CD14-positive monocyte (primary cell): ENCODE data around the gene HTR6. TPM values are rescaled to one million over a fixed set of nuclear protein-coding genes. Genes with fewer than 3 reads are reported as not detected.

Experiments
- DNase-seq, 3 donors: peaks; one replicate each; pipeline ENCODE4 v3.0.0-alpha.2; 2011 to 2022
- H2AFZ ChIP-seq: 2 replicates; pipeline ENCODE4 v1.6.0; 2012; ENCODE audit warnings: mild to moderate bottlenecking, low read depth, low read length, inconsistent platforms; ENCODE audit not compliant: insufficient read depth, poor library complexity, severe bottlenecking
- H3K27ac ChIP-seq, 2 donors: 1 replicate in 1 of 2; 2 replicates in 1 of 2; pipeline ENCODE4 v1.5.1; 2012 to 2013; ENCODE audit warnings: low read length in 2 of 2, control low read depth in 1 of 2, inconsistent platforms in 1 of 2, low read depth in 1 of 2, mild to moderate bottlenecking in 1 of 2
- H3K27me3 ChIP-seq, 2 donors: one replicate each; pipeline versions ENCODE4 v1.6.0 to v1.6.1; 2011 to 2013; ENCODE audit warnings: low read length in 2 of 2; ENCODE audit not compliant: control insufficient read depth in 2 of 2, insufficient read depth in 2 of 2
- H3K36me3 ChIP-seq, 2 donors: replicated peaks in 1 of 2; 1 replicate in 1 of 2; 2 replicates in 1 of 2; pipeline versions ENCODE4 v1.5.1 to v1.6.1; 2012 to 2013; ENCODE audit warnings: low read length in 2 of 2, control low read depth in 1 of 2, inconsistent platforms in 1 of 2, mild to moderate bottlenecking in 1 of 2; ENCODE audit not compliant: insufficient read depth in 2 of 2, control insufficient read depth in 1 of 2
- H3K4me1 ChIP-seq, 2 donors: 1 replicate in 1 of 2; 2 replicates in 1 of 2; pipeline versions ENCODE4 v1.5.1 to v1.6.1; 2012 to 2013; ENCODE audit warnings: low read length in 2 of 2, control low read depth in 1 of 2, inconsistent platforms in 1 of 2, mild to moderate bottlenecking in 1 of 2, moderate library complexity in 1 of 2; ENCODE audit not compliant: insufficient read depth in 2 of 2, control insufficient read depth in 1 of 2
- H3K4me2 ChIP-seq: replicated peaks from 2 replicates; pipeline ENCODE3; 2012; ENCODE audit warnings: low read length, moderate library complexity, mild to moderate bottlenecking; ENCODE audit not compliant: poor library complexity, severe bottlenecking; ENCODE audit errors: extremely low read depth
- H3K4me3 ChIP-seq, 3 experiments: fragments of 200-600 bp in 1 of 3; sonication (generic) in 1 of 3; replicated peaks in 1 of 3; 1 replicate in 2 of 3; 2 replicates in 1 of 3; pipeline ENCODE4 v1.5.1; 2011 to 2013; ENCODE audit warnings: low read length in 3 of 3, mild to moderate bottlenecking in 3 of 3, control low read depth in 2 of 3, low read depth in 2 of 3, inconsistent platforms in 1 of 3, moderate library complexity in 1 of 3
- H3K79me2 ChIP-seq: 2 replicates; pipeline ENCODE4 v1.6.0; 2012; ENCODE audit warnings: mild to moderate bottlenecking, control low read depth, inconsistent platforms, low read length, moderate library complexity; ENCODE audit not compliant: insufficient read depth
- H3K9ac ChIP-seq: 2 replicates; pipeline ENCODE4 v1.6.0; 2017; ENCODE audit warnings: low read length, mild to moderate bottlenecking; ENCODE audit not compliant: insufficient read depth, poor library complexity, severe bottlenecking
- H3K9me3 ChIP-seq, 2 donors: replicated peaks in 1 of 2; 1 replicate in 1 of 2; 2 replicates in 1 of 2; pipeline versions ENCODE4 v1.5.1 to v1.6.1; 2012 to 2013; ENCODE audit warnings: low read length in 2 of 2, control low read depth in 1 of 2; ENCODE audit not compliant: control insufficient read depth in 1 of 2, insufficient read depth in 1 of 2
- H4K20me1 ChIP-seq: 2 replicates; pipeline ENCODE4 v1.6.0; 2012; ENCODE audit warnings: mild to moderate bottlenecking, low read length, control low read depth, moderate library complexity; ENCODE audit not compliant: insufficient read depth
- H3K27ac Mint-ChIP-seq, 7 donors: one replicate each; pipeline ENCODE4 v1.8.0; 2020; ENCODE audit warnings: mild to moderate bottlenecking in 7 of 7, mixed read lengths in 7 of 7, moderate library complexity in 6 of 7, inconsistent platforms in 2 of 7
- H3K27me3 Mint-ChIP-seq, 3 donors: one replicate each; pipeline ENCODE4 v1.8.0; 2021 to 2022; ENCODE audit warnings: low read depth in 3 of 3, mild to moderate bottlenecking in 3 of 3, mixed read lengths in 3 of 3, moderate library complexity in 3 of 3, inconsistent platforms in 1 of 3
- H3K36me3 Mint-ChIP-seq, 2 donors: one replicate each; pipeline ENCODE4 v1.8.0; 2020; ENCODE audit warnings: mixed read lengths in 2 of 2, inconsistent platforms in 1 of 2, mild to moderate bottlenecking in 1 of 2
- H3K4me1 Mint-ChIP-seq: one replicate; pipeline ENCODE4 v1.8.0; 2020; ENCODE audit warnings: mild to moderate bottlenecking, mixed read lengths
- H3K4me3 Mint-ChIP-seq, 2 donors: one replicate each; pipeline ENCODE4 v1.8.0; 2020; ENCODE audit warnings: mild to moderate bottlenecking in 2 of 2, mixed read lengths in 2 of 2, moderate library complexity in 1 of 2
- H3K9me3 Mint-ChIP-seq, 7 donors: one replicate each; pipeline ENCODE4 v1.8.0; 2020 to 2022; ENCODE audit warnings: mixed read lengths in 7 of 7, mild to moderate bottlenecking in 6 of 7, moderate library complexity in 6 of 7, inconsistent platforms in 2 of 7
- WGBS: methylation state at CpG from one replicate; pipeline ENCODE4 v1.1.5; 2013; ENCODE audit warnings: missing lambda C conversion rate; ENCODE audit not compliant: insufficient coverage; 5-methylcytosine and 5-hydroxymethylcytosine counted together
- intact Hi-C, 2 donors: fragments of 100-400 bp; cut with micrococcal nuclease; formaldehyde crosslinking; loops; one replicate each; pipeline versions ENCODE4 v1.15.0 to v1.15.1; 2023
- polyA plus RNA-seq, 3 donors: library from polyadenylated mRNA; depleted of rRNA in 1 of 3; unstranded in 2 of 3; stranded (reverse) in 1 of 3; fragments of 300-500 nt in 2 of 3; fragments of >200 nt in 1 of 3; fragmentation: Illumina TruSeq in 2 of 3; gene quantifications; 1 replicate in 2 of 3; 2 replicates in 1 of 3; pipeline ENCODE4 v1.2.3, GENCODE V29; 2012 to 2021
- TF ChIP-seq, protein P1 (sequence below): fragments of 200-600 bp; IDR thresholded peaks from one replicate; pipeline ENCODE4 v1.8.0; 2022; ENCODE audit warnings: antibody characterized with exemption, mild to moderate bottlenecking

Gene HTR6
- polyA plus RNA-seq, 3 donors = not detected

DNA sequence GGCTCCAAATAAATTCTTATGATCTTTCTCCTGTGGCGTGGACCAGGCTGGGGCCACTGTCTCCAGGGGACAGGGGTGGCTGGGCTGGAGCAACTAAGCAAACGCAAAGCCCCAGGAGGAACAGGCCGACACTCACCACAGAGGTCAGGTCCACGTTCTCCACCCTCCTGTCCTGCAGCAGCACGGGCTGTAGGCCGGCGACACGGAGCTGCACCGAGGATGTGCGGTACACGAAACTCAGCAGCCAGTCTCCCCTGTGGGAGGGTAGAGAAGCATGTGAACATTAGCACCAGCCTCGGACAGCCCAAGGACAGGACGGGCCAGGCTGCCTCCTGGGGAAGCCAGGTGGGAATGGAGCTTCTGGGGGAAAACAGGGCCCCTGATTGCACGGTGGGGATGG lies 29.6 kb downstream of the HTR6 start:
- Histone ChIP-seq H3K9me3 (peaks cover 14 to 21% of the 10 kb centered on the region in 2 donors), H3K9ac (no peak overlapping the region), H3K27ac (no peak overlapping the region), H3K79me2 (no peaks in the 10 kb centered on the region), H3K4me3 (no peak overlapping the region), H3K36me3 (peaks cover 16 to 62% of the 10 kb centered on the region in 2 donors), H2AFZ (no peak overlapping the region), H3K4me2 (no peak overlapping the region), H3K4me1 (no peaks in the 10 kb centered on the region), H4K20me1 (no peaks in the 10 kb centered on the region), H3K27me3 (no peaks in the 10 kb centered on the region)
- Mint-ChIP-seq H3K36me3 (peaks cover 54 to 69% of the 10 kb centered on the region in 2 donors), H3K9me3 (peaks cover 18 to 29% (median 25%) of the 10 kb centered on the region in 7 donors), H3K27ac (no peak overlapping the region), H3K27me3 (no peaks in the 10 kb centered on the region), H3K4me1 (peaks cover 6% of the 10 kb centered on the region), H3K4me3 (no peak overlapping the region)
- 89% methylated on average over 14 of the region's 14 CpGs for WGBS
- TF ChIP-seq, protein P1, sequence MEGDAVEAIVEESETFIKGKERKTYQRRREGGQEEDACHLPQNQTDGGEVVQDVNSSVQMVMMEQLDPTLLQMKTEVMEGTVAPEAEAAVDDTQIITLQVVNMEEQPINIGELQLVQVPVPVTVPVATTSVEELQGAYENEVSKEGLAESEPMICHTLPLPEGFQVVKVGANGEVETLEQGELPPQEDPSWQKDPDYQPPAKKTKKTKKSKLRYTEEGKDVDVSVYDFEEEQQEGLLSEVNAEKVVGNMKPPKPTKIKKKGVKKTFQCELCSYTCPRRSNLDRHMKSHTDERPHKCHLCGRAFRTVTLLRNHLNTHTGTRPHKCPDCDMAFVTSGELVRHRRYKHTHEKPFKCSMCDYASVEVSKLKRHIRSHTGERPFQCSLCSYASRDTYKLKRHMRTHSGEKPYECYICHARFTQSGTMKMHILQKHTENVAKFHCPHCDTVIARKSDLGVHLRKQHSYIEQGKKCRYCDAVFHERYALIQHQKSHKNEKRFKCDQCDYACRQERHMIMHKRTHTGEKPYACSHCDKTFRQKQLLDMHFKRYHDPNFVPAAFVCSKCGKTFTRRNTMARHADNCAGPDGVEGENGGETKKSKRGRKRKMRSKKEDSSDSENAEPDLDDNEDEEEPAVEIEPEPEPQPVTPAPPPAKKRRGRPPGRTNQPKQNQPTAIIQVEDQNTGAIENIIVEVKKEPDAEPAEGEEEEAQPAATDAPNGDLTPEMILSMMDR = no peak
- DNase-seq = no peak
- intact Hi-C loops = no loop called here

- Histone ChIP-seq H3K27ac (no peak overlapping the region), H2AFZ (no peak overlapping the region), H3K9ac (no peak overlapping the region), H3K4me3 (no peak overlapping the region), H4K20me1 (no peaks in the 10 kb centered on the region), H3K79me2 (no peaks in the 10 kb centered on the region), H3K36me3 (peaks cover 19 to 60% of the 10 kb centered on the region in 2 donors), H3K27me3 (no peaks in the 10 kb centered on the region), H3K4me2 (no peak overlapping the region), H3K4me1 (no peaks in the 10 kb centered on the region), H3K9me3 (peaks cover under 1 to 7% of the 10 kb centered on the region in 2 donors)
- peaks cover 6 to 16% (median 12%) of the 10 kb centered on the region in 7 donors for H3K9me3 Mint-ChIP-seq
- intact Hi-C loops = no loop called here
- WGBS = 100% methylated on average over 7 of the region's 7 CpGs
- H3K36me3 Mint-ChIP-seq = peaks cover 55 to 66% of the 10 kb centered on the region in 2 donors
- no peaks in the 10 kb centered on the region for H3K27me3 Mint-ChIP-seq
- peaks cover 6% of the 10 kb centered on the region for H3K4me1 Mint-ChIP-seq
- H3K27ac Mint-ChIP-seq = no peak overlapping the region
- TF ChIP-seq, protein P1 = no peak
- H3K4me3 Mint-ChIP-seq = no peak overlapping the region
- DNase-seq = no peak
Observed at GRCh38 chr1:19695772-19696171, 31.1 kb downstream of the HTR6 start.
